Pulmonary artery endothelial cell (primary cell): ENCODE results near the gene CACNA1S. TPM values are rescaled to one million over a fixed set of nuclear protein-coding genes. Genes with fewer than 3 reads are reported as not detected.

Source experiments
- DNase-seq: peaks from one replicate; pipeline ENCODE4 v3.0.0-alpha.2; 2011; ENCODE audit warnings: low read depth, low spot score
- total RNA-seq: library from RNA; depleted of rRNA; stranded (reverse); fragments of >200 nt; gene quantifications from 2 replicates; pipeline ENCODE4 v1.2.3, GENCODE V29; 2014

CACNA1S gene
- total RNA-seq, 1 donor from 2014 or later = not detected

GRCh38 chr1:201063145-201063544, 49.1 kb downstream of the CACNA1S start:
- no peak for DNase-seq

- DNase-seq = no peak
Observed at GRCh38 chr1:201062511-201063091, 49.6 kb downstream of the CACNA1S start.

DNA sequence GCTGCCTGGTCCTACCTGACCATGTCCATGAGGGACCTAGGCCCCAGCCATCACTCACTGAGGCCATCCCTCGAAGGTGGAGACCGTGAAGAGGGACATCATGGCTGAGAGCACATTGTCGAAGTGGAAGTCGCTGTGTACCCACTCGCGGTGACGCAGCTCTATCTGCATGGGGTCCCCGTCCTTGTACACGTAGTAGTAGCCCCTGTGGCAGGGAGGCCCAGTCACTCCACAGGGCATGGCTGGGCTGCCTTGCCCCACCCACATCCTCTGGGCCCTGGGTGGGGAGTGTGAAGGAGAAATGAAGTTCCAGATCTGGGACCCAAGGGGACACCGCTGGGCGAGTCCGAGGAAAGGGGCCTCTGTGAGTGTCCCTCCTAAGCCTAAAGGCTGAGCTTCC, 50.3 kb downstream of the CACNA1S start:
- DNase-seq = no peak

GRCh38 chr1:201061049-201061448, 51.2 kb downstream of the CACNA1S start:
- no peak for DNase-seq

- DNase-seq = no peak
Observed at GRCh38 chr1:201060586-201060985, 51.6 kb downstream of the CACNA1S start.

DNA sequence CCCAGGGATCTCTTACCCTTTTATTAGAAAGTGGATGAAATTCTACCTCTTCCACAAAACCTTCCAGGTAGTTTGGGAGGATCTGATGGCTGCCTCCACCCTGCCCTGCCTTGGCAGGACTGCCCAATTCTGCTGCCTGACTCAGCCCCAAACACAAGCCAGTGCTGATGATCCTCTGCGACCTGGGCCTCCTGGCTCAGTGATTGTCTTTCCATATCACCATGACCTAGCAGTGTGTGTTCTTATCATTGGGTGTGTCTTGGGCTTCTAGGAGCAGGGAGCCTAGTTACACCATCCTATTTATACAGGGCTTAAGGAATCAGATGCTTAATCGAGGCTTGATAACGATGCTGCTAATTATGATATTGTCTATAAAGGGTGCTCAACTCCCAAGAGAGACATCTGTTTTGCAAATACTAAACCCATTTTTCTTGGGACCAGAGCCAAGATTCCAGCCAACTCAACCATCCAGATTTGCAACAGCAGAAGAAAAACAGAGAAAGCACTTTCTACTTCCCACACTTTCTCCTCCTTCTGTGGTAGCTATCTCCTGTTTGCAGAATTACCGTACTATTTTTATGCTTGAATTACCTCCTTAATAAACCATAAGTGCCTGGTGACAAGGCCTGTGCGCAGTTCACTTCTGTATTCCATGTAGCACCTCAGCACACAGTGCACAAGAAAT, 52.2 kb downstream of the CACNA1S start:
- DNase-seq = no peak

DNA sequence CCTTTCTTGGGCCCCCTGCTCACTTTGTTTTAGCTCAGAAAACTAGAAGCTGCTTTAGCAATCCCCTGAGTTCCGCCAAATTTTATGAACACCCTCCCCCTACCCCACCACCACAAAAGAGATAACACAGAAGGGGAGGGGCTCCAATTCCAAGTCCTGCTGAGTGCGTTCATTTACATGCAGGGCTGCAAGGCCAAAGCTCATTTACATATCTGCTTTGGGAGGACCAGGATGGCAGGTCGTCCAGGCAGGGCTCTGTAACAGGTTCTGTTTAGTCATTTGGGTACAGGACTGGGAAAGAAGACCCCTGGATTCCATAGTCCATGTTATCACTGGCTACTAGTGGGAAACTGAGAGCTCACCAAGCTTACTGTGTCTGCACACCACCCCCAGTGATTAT, 52.8 kb downstream of the CACNA1S start:
- DNase-seq = no peak

- DNase-seq = no peak
Observed at GRCh38 chr1:201054091-201054543, 58.1 kb downstream of the CACNA1S start.

- no peak for DNase-seq
Observed at GRCh38 chr1:201053155-201053860, 58.9 kb downstream of the CACNA1S start.

GRCh38 chr1:201051399-201051798, 60.8 kb downstream of the CACNA1S start:
- no peak for DNase-seq

- DNase-seq = no peak
Observed at GRCh38 chr1:201050515-201051277, 61.5 kb downstream of the CACNA1S start.

DNA sequence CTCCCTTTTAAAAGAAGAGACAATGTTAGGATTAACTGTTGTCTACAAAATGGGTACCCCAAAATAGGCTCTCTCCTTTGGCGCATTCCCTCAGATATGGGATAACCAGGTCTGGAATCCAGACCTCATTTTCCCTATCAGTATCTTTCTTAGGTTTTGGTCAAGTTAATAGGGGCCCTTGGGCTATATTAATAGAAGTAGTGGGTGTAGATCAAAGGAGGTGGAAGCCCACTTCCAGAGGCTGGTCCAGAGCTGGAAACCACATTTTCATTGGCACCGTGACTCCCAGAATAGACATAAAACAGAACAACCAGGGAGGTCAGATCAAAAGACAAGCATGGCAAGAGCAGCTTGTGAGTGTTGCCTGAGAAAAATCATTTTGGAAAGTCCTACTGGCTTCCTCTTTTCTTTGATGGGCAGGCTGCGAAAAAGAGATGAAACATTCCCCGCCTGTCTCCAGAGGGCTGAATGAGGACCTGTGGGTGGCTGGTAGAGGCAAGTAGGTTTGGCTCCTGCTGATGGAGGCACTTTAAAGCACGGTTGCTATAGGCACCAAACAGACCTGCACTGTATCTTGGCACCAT, 62.9 kb downstream of the CACNA1S start:
- DNase-seq = no peak

GRCh38 chr1:201048521-201048920, 63.7 kb downstream of the CACNA1S start:
- DNase-seq = no peak

DNA sequence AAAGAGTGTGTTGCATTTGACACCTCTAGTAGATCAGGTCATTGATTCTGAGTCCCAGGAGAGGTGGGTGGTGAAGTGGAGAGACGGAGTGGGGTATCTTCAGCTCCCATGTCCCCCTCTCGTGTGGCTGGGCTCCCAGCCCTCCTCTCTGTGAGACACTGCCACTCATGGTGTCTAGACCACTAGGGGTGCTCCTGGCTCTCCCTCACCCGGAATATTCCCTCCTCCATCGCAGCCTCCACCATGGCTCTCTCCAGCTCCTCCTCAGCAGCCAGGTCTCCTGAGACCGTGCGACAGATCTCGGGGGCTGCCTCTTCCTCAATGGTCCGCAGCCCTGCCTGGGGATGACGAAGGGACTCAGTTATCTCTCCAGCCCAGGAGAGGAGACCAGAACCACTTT, 68.1 kb downstream of the CACNA1S start:
- no peak for DNase-seq

- DNase-seq = peak; percentile 33
Observed at GRCh38 chr1:201042779-201043461, 69.3 kb downstream of the CACNA1S start.

DNA sequence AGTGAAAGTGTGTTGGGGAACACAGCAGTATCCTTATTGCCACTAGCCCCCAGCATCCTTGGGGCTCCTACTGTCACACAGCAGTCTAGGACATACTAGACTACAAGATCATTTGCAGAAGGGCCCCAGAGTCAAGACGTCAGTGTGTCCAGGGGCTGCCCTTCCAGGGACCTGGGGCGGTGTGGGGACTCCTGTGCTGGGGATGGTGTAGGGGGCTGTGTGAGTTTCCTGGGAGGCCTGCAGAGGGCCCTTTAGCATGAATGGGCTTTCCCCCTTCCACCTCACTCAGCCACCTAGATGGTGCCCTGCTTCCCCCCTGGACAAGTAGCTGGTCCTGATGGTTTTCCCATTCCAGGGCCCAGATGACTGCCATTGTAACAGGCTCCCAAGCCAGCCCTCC, 71.2 kb downstream of the CACNA1S start:
- no peak for DNase-seq

DNA sequence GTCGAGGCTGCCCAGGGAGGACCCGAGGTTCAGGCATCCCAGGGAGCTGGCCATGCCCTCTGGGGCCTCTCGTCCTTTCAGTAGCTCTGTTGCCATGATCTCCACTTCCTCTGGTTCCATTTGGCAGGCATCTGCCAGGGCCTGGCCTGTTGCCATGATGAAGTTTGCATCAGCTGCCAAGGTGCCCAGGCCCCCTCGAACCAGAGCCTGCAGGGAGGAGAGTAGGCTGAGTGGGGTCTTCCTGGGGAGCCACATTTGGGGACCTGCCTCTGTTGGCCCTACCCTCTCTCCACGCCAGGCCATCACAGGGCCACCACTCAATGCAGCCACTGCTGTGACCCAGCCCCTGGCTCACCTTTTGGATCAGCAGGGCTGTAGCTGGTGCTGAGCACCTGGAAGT, 72.3 kb downstream of the CACNA1S start:
- DNase-seq = no peak

DNA sequence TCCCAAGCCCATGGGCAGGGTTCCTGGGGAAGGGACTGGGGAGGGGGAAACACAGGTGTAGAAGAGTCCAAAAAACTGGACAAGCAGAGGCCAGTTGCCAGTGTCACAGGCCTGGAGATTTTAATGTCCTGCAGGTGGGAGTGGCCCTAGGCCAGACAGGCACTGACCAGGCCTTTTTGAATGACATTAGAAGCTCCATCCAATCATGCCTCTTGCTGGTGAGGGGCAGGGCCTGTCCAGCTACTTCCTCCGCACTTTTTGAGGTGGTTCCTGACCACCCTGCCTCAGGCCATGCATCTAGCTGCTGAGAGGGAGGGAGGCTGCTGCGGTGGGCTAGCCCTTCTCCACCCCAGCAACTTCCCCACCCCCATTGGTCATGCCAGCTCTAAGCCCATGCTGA, 72.8 kb downstream of the CACNA1S start:
- DNase-seq = no peak

DNA sequence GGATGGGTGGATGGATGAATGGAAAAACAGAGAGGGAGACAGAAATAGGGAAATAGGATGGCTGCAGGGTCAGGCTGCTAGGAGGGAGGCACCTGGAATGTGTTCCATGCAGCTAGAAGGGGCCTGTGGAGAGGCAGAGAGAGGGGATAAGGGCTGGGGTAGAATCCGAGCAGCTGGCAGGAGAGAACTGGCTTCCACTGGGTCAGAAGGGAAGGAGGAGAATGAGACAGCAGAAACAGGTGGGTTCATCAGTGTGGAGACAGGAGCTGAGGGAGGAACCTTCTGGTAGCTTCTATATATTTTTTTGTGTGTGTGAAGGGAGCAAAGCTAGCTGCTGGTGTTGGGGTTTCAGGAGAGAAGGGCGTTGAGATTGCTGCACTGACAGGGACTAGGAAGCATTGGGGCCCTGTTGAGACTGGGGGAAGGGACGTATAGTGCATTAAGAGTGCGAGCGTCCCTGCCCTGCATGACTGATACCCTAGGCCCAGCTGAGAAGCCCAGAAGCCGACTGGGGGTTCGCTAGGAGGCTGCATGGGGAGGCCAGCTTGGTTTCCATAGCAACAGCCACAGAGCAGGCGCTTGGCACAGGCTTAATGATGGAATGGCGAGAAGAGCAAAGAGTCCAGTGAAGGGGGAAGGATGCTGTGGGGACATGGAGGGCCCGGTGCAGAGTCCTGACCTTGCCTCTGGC, 73.9 kb downstream of the CACNA1S start:
- DNase-seq = no peak

- DNase-seq = no peak
Observed at GRCh38 chr1:201036188-201036842, 75.9 kb downstream of the CACNA1S start.
